ENCODE results near the gene SLC35F3.

Gene SLC35F3

GRCh38 chr1:234320549-234320948, 416.1 kb downstream of the SLC35F3 start:
- TF ChIP-seq, protein P1, sequence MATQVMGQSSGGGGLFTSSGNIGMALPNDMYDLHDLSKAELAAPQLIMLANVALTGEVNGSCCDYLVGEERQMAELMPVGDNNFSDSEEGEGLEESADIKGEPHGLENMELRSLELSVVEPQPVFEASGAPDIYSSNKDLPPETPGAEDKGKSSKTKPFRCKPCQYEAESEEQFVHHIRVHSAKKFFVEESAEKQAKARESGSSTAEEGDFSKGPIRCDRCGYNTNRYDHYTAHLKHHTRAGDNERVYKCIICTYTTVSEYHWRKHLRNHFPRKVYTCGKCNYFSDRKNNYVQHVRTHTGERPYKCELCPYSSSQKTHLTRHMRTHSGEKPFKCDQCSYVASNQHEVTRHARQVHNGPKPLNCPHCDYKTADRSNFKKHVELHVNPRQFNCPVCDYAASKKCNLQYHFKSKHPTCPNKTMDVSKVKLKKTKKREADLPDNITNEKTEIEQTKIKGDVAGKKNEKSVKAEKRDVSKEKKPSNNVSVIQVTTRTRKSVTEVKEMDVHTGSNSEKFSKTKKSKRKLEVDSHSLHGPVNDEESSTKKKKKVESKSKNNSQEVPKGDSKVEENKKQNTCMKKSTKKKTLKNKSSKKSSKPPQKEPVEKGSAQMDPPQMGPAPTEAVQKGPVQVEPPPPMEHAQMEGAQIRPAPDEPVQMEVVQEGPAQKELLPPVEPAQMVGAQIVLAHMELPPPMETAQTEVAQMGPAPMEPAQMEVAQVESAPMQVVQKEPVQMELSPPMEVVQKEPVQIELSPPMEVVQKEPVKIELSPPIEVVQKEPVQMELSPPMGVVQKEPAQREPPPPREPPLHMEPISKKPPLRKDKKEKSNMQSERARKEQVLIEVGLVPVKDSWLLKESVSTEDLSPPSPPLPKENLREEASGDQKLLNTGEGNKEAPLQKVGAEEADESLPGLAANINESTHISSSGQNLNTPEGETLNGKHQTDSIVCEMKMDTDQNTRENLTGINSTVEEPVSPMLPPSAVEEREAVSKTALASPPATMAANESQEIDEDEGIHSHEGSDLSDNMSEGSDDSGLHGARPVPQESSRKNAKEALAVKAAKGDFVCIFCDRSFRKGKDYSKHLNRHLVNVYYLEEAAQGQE (IDR thresholded peaks at IDR 0.05; ENCODE audit: insufficient read depth in 1 of 2, low read depth in 2 of 2, low read length in 2 of 2) = no peak
- TF ChIP-seq POLR2AphosphoS5 (IDR thresholded peaks at IDR 0.05; ENCODE audit: low read depth, low read length) = no peak
- no peak for TF ChIP-seq TAF1 (IDR thresholded peaks at IDR 0.05; ENCODE audit: borderline replicate concordance, insufficient read depth, low read length)
- TF ChIP-seq FOXP2 (optimal IDR thresholded peaks at IDR 0.05; ENCODE audit: borderline replicate concordance, extremely low read depth, extremely low read length, insufficient read depth) = no peak
- no peak for TF ChIP-seq SIN3A (IDR thresholded peaks at IDR 0.05; ENCODE audit: borderline replicate concordance, insufficient read depth, low read length)

- TF ChIP-seq SIN3A (IDR thresholded peaks at IDR 0.05; ENCODE audit: borderline replicate concordance, insufficient read depth, low read length) (no peak), POLR2AphosphoS5 (IDR thresholded peaks at IDR 0.05; ENCODE audit: low read depth, low read length) (no peak), FOXP2 (optimal IDR thresholded peaks at IDR 0.05; ENCODE audit: borderline replicate concordance, extremely low read depth, extremely low read length, insufficient read depth) (no peak), TAF1 (IDR thresholded peaks at IDR 0.05; ENCODE audit: borderline replicate concordance, insufficient read depth, low read length) (no peak)
- TF ChIP-seq, protein P1 (IDR thresholded peaks at IDR 0.05; ENCODE audit: insufficient read depth in 1 of 2, low read depth in 2 of 2, low read length in 2 of 2) = no peak
Measured at GRCh38 chr1:234321231-234321630, 416.8 kb downstream of the SLC35F3 start.

- TF ChIP-seq SIN3A (IDR thresholded peaks at IDR 0.05; ENCODE audit: borderline replicate concordance, insufficient read depth, low read length) = no peak
- TF ChIP-seq, protein P1 (IDR thresholded peaks at IDR 0.05; ENCODE audit: insufficient read depth in 1 of 2, low read depth in 2 of 2, low read length in 2 of 2) = no peak
- TF ChIP-seq POLR2AphosphoS5 (IDR thresholded peaks at IDR 0.05; ENCODE audit: low read depth, low read length) = no peak
- TF ChIP-seq FOXP2 (optimal IDR thresholded peaks at IDR 0.05; ENCODE audit: borderline replicate concordance, extremely low read depth, extremely low read length, insufficient read depth) = no peak
- no peak for TF ChIP-seq TAF1 (IDR thresholded peaks at IDR 0.05; ENCODE audit: borderline replicate concordance, insufficient read depth, low read length)
Measured at GRCh38 chr1:234322097-234322496, 417.6 kb downstream of the SLC35F3 start.

DNA sequence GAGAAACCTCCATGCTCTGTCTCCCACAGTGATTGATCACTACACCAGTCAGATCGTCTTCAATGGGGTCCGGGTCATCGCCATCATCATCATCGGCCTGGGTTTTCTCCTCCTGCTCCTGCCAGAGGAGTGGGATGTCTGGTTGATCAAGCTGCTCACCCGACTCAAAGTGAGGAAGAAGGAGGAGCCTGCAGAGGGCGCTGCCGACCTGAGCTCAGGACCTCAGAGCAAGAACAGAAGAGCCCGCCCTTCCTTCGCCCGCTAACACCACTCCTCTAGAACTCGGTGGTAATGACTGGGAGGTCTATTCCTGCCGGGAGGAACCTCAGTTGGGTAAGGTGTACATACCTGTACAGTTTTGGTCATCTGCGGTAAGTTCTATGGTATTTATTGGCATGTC, 418.5 kb downstream of the SLC35F3 start:
- TF ChIP-seq SIN3A (IDR thresholded peaks at IDR 0.05; ENCODE audit: borderline replicate concordance, insufficient read depth, low read length) (no peak), POLR2AphosphoS5 (IDR thresholded peaks at IDR 0.05; ENCODE audit: low read depth, low read length) (no peak), FOXP2 (optimal IDR thresholded peaks at IDR 0.05; ENCODE audit: borderline replicate concordance, extremely low read depth, extremely low read length, insufficient read depth) (no peak)
- TF ChIP-seq, protein P1 (IDR thresholded peaks at IDR 0.05; ENCODE audit: insufficient read depth in 1 of 2, low read depth in 2 of 2, low read length in 2 of 2) = no peak

- TF ChIP-seq, protein P1 (IDR thresholded peaks at IDR 0.05; ENCODE audit: insufficient read depth in 1 of 2, low read depth in 2 of 2, low read length in 2 of 2) = no peak
- no peak for TF ChIP-seq SIN3A (IDR thresholded peaks at IDR 0.05; ENCODE audit: borderline replicate concordance, insufficient read depth, low read length)
- TF ChIP-seq POLR2AphosphoS5 (IDR thresholded peaks at IDR 0.05; ENCODE audit: low read depth, low read length) = no peak
- TF ChIP-seq TAF1 (IDR thresholded peaks at IDR 0.05; ENCODE audit: borderline replicate concordance, insufficient read depth, low read length) = no peak
- no peak for TF ChIP-seq FOXP2 (optimal IDR thresholded peaks at IDR 0.05; ENCODE audit: borderline replicate concordance, extremely low read depth, extremely low read length, insufficient read depth)
Measured at GRCh38 chr1:234324821-234325220, 420.3 kb downstream of the SLC35F3 start.

Data from PFSK-1 (cell line).